CD4-positive, alpha-beta T cell (primary cell): ENCODE measurements around the gene COMMD7. TPM values are rescaled to one million over a fixed set of nuclear protein-coding genes. Genes with fewer than 3 reads are reported as not detected.

Experiments
- ATAC-seq: fragments of 200-7000 bp; cut with Tn5 transposase; one replicate; pipeline ENCODE4 v1.10.0; 2022; ENCODE audit warnings: mild to moderate bottlenecking; ENCODE audit not compliant: poor library complexity
- CTCF ChIA-PET: fragments of 350-600 bp; sonication (Branson Sonifier 250); formaldehyde crosslinking; loops from one replicate; lab custom pipeline; 2021; ENCODE audit warnings: antibody characterized with exemption, inconsistent platforms; lab: Charles Lee
- POLR2A ChIA-PET: fragments of 350-600 bp; sonication (Branson Sonifier 250); formaldehyde crosslinking; loops from one replicate; lab custom pipeline; 2021; ENCODE audit warnings: antibody characterized with exemption, inconsistent platforms; lab: Charles Lee
- DNase-seq, 14 experiments: peaks; one replicate each; pipeline ENCODE4 v3.0.0-alpha.2; 2013 to 2020; ENCODE audit warnings: mixed read lengths in 2 of 14
- H3K27ac ChIP-seq, 2 donors: one replicate each; pipeline versions ENCODE4 v1.5.1 to v1.7.0; 2013; ENCODE audit warnings: low read length in 2 of 2, low read depth in 1 of 2, mild to moderate bottlenecking in 1 of 2
- H3K27me3 ChIP-seq, 2 experiments: 1 replicate in 1 of 2; 2 replicates in 1 of 2; pipeline versions ENCODE4 v1.6.1 to v1.7.0; 2013; ENCODE audit warnings: low read length in 2 of 2, control low read depth in 1 of 2, mild to moderate bottlenecking in 1 of 2, moderate library complexity in 1 of 2; ENCODE audit not compliant: insufficient read depth in 2 of 2, control insufficient read depth in 1 of 2
- H3K36me3 ChIP-seq: one replicate; pipeline ENCODE4 v1.6.1; 2013; ENCODE audit warnings: low read length, control low read depth; ENCODE audit not compliant: insufficient read depth
- H3K4me1 ChIP-seq: one replicate; pipeline ENCODE4 v1.6.1; 2013; ENCODE audit warnings: low read length, control low read depth; ENCODE audit not compliant: insufficient read depth
- H3K4me3 ChIP-seq: one replicate; pipeline ENCODE4 v1.5.1; 2013; ENCODE audit warnings: mild to moderate bottlenecking, low read length, moderate library complexity
- H3K9me3 ChIP-seq, 2 experiments: 1 replicate in 1 of 2; 2 replicates in 1 of 2; pipeline versions ENCODE4 v1.6.1 to v1.7.0; 2013; ENCODE audit warnings: low read length in 2 of 2, mild to moderate bottlenecking in 2 of 2, control low read depth in 1 of 2, moderate library complexity in 1 of 2; ENCODE audit not compliant: control insufficient read depth in 1 of 2, insufficient read depth in 1 of 2
- H3K27ac Mint-ChIP-seq: one replicate; pipeline ENCODE4 v1.8.0; 2020; ENCODE audit warnings: mixed read lengths
- H3K27me3 Mint-ChIP-seq: one replicate; pipeline ENCODE4 v1.8.0; 2021; ENCODE audit warnings: mixed read lengths
- H3K36me3 Mint-ChIP-seq: one replicate; pipeline ENCODE4 v1.8.0; 2021; ENCODE audit warnings: low read depth, mixed read lengths
- H3K4me1 Mint-ChIP-seq: one replicate; pipeline ENCODE4 v1.8.0; 2021; ENCODE audit warnings: low read depth, mixed read lengths
- H3K4me3 Mint-ChIP-seq: one replicate; pipeline ENCODE4 v1.8.0; 2020; ENCODE audit warnings: mild to moderate bottlenecking, mixed read lengths
- H3K9me3 Mint-ChIP-seq: one replicate; pipeline ENCODE4 v1.8.0; 2020; ENCODE audit warnings: mixed read lengths
- intact Hi-C, 2 experiments: fragments of 100-400 bp; cut with DNase I in 1 of 2; cut with micrococcal nuclease in 1 of 2; formaldehyde crosslinking; loops; one replicate each; pipeline versions ENCODE4 v1.15.1 to v1.9.0; 2023 to 2025; cut with DNase I, micrococcal nuclease
- total RNA-seq, 174 experiments: library from RNA in 2 of 174; stranded (reverse) in 2 of 174; gene quantifications; one replicate each; pipeline ENCODE4 v1.2.3 and lab custom pipeline; 2021 to 2026
- TF ChIP-seq, protein P1 (sequence below): fragments of 200-600 bp; IDR thresholded peaks from one replicate; pipeline ENCODE4 v1.8.0; 2022; ENCODE audit warnings: antibody characterized with exemption, mild to moderate bottlenecking

Gene COMMD7
- total RNA-seq, 2 experiments from 2014 or later = 30.3 to 30.4 TPM

DNA sequence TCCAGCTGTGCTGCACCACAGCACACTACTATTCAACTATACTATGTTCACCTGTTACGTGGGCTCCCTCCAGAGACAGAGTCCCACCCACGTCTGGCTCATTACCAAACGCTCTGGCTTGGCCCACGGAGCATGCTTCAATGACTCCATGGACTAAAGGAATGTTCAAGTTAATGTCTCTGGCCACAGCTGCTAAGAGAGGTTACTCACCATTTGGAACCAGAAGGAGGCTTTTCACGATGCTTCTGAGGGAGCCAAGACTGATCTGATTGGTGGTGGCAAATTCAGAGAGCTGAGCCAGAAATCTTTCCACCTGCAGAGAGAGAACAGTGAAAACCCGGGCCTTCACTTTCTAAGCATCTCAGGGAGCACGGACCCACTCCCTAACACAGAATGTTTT, 15.6 kb downstream of the COMMD7 start:
- H3K4me1 Mint-ChIP-seq = peaks cover 21% of the 10 kb centered on the region
- no peaks in the 10 kb centered on the region for H3K9me3 Mint-ChIP-seq
- no peaks in the 10 kb centered on the region for H3K9me3 ChIP-seq
- H3K27me3 ChIP-seq = no peaks in the 10 kb centered on the region
- CTCF ChIA-PET = interaction anchor here (1.2 kb wide), 1 partner anchor 51 kb away, joined by 3 read pairs; no protein-coding TSS in a partner anchor
- H3K27ac ChIP-seq = no peak overlapping the region
- DNase-seq (no peak), ATAC-seq (no peak)
- POLR2A ChIA-PET = no interaction called here
- peaks cover 58% of the 10 kb centered on the region for H3K36me3 Mint-ChIP-seq
- TF ChIP-seq, protein P1, sequence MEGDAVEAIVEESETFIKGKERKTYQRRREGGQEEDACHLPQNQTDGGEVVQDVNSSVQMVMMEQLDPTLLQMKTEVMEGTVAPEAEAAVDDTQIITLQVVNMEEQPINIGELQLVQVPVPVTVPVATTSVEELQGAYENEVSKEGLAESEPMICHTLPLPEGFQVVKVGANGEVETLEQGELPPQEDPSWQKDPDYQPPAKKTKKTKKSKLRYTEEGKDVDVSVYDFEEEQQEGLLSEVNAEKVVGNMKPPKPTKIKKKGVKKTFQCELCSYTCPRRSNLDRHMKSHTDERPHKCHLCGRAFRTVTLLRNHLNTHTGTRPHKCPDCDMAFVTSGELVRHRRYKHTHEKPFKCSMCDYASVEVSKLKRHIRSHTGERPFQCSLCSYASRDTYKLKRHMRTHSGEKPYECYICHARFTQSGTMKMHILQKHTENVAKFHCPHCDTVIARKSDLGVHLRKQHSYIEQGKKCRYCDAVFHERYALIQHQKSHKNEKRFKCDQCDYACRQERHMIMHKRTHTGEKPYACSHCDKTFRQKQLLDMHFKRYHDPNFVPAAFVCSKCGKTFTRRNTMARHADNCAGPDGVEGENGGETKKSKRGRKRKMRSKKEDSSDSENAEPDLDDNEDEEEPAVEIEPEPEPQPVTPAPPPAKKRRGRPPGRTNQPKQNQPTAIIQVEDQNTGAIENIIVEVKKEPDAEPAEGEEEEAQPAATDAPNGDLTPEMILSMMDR = no peak
- H3K4me1 ChIP-seq = peaks cover 17% of the 10 kb centered on the region
- peaks cover 40% of the 10 kb centered on the region for H3K36me3 ChIP-seq
- H3K27me3 Mint-ChIP-seq = no peaks in the 10 kb centered on the region
- intact Hi-C loops = no loop called here
- no peak overlapping the region for H3K27ac Mint-ChIP-seq
- H3K4me3 Mint-ChIP-seq = no peak overlapping the region
- no peak overlapping the region for H3K4me3 ChIP-seq

DNA sequence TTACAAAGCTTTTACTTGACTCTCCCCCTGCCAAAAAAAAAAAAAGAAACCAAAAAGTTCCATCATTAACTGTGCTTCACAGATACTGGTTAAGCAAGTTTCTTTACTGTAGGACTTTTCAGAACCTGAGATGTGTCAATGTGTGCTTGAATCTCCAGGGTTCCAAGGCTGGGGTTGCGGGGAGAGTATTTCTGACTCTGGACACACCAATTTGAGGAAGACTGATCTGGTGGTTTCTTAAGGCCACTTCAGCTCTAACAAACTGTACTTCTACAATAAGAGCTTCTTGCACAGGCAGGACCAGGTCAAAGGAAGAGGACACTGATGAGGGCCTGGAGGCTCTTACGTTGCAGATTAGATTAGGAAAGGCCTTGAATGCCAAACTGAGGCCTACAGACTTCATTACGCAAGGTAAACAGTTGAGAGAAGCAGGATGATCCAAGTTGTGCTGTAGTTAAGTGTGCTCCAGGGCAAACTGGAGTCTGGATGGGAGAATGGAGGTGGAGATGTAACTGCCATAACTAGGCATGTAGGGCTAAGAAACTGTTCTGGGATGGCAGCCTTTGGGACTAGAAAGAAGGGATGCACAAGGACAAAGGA, 24.4 kb downstream of the COMMD7 start:
- intact Hi-C loops = no loop called here
- no peak overlapping the region for H3K4me3 Mint-ChIP-seq
- ATAC-seq = no peak
- peaks cover 47% of the 10 kb centered on the region for H3K36me3 Mint-ChIP-seq
- peaks cover 30% of the 10 kb centered on the region for H3K36me3 ChIP-seq
- no peaks in the 10 kb centered on the region for H3K9me3 Mint-ChIP-seq
- peaks cover 5% of the 10 kb centered on the region for H3K4me1 Mint-ChIP-seq
- no peaks in the 10 kb centered on the region for H3K27me3 ChIP-seq
- ChIA-PET CTCF (no interaction called here), POLR2A (no interaction called here)
- DNase-seq = no peak
- H3K4me3 ChIP-seq = no peak overlapping the region
- H3K27ac Mint-ChIP-seq = no peak overlapping the region
- no peak overlapping the region for H3K27ac ChIP-seq
- TF ChIP-seq, protein P1 = no peak
- peaks cover 2% of the 10 kb centered on the region for H3K4me1 ChIP-seq
- H3K27me3 Mint-ChIP-seq = no peaks in the 10 kb centered on the region
- no peaks in the 10 kb centered on the region for H3K9me3 ChIP-seq

DNA sequence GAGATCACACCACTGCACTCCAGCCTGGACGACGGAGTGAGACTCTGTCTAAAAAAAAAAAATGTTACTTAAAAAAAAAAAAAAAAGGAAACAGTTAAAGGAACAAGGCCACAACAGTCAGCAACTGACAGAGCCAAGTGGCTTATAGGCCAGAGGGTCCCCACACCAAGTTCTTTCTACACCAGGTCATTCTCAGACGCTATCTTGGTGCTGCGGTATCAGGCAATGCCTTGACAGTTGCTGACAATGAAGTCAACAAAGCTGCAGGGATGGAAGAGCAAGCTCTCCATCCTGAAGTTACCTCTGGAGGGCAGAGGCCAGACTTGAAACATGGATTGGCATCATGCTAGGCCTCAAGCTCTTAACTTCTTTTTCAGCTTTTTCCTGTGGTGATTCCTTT, 31.9 kb downstream of the COMMD7 start:
- CTCF ChIA-PET = no interaction called here

More for the DNA sequence above, 31.9 kb downstream of the COMMD7 start:
- Histone ChIP-seq H3K27me3 (no peaks in the 10 kb centered on the region), H3K4me3 (no peak overlapping the region), H3K4me1 (no peaks in the 10 kb centered on the region), H3K9me3 (no peaks in the 10 kb centered on the region), H3K27ac (no peak overlapping the region), H3K36me3 (peaks cover 18% of the 10 kb centered on the region)
- Mint-ChIP-seq H3K27me3 (no peaks in the 10 kb centered on the region), H3K4me3 (no peak overlapping the region), H3K36me3 (peaks cover 30% of the 10 kb centered on the region), H3K9me3 (no peaks in the 10 kb centered on the region), H3K4me1 (peaks cover 6% of the 10 kb centered on the region), H3K27ac (no peak overlapping the region)
- ATAC-seq = no peak
- no peak for DNase-seq
- POLR2A ChIA-PET = interaction anchor here (0.6 kb wide), 1 partner anchor 958 kb away, joined by 5 read pairs; no protein-coding TSS in a partner anchor
- TF ChIP-seq, protein P1 = no peak
- intact Hi-C loops = no loop called here
